ENCODE data around the gene MICAL2. TPM values are rescaled to one million over a fixed set of nuclear protein-coding genes. Genes with fewer than 3 reads are reported as not detected.

MICAL2 gene
- total RNA-seq, 2 experiments from 2014 or later = not detected

- Histone ChIP-seq H3K9me2 (ENCODE audit: insufficient read depth, low read length) (no peaks in the 10 kb centered on the region), H4K20me1 (ENCODE audit: insufficient read depth, low read length) (no peaks in the 10 kb centered on the region), H3K27ac (ENCODE audit: low read depth, low read length, poor library complexity, severe bottlenecking) (no peak overlapping the region), H3K4me2 (ENCODE audit: low read length) (no peak overlapping the region), H2AFZ (ENCODE audit: low read length) (no peak overlapping the region), H3K79me2 (ENCODE audit: insufficient read depth, low read depth, low read length) (no peaks in the 10 kb centered on the region), H3K36me3 (ENCODE audit: insufficient read depth, low read length) (no peaks in the 10 kb centered on the region), H3K9me3 (ENCODE audit: low read length) (no peaks in the 10 kb centered on the region), H3K4me3 (ENCODE audit: low read depth, low read length, poor library complexity, severe bottlenecking) (no peak overlapping the region), H3K4me1 (ENCODE audit: insufficient read depth, low read length, poor library complexity, severe bottlenecking) (no peaks in the 10 kb centered on the region)
- CTCF ChIA-PET (ENCODE audit: unreplicated experiment) = no interaction called here
- intact Hi-C loops (cut with micrococcal nuclease; ENCODE audit: unreplicated experiment) = no loop called here
- POLR2A ChIA-PET = no interaction called here
- no TSS peak for BruUV-seq (replicated peaks)
- DNase-seq (ENCODE audit: low spot score) = no peak
- TF ChIP-seq CTCF (conservative IDR thresholded peaks at IDR 0.05; ENCODE audit: low read length) (no peak), EZH2phosphoT487 (IDR thresholded peaks at IDR 0.05; ENCODE audit: borderline replicate concordance, low read depth, low read length) (no peak)
Observed at GRCh38 chr11:12077535-12078280, 32.7 kb upstream of the MICAL2 start.

- Histone ChIP-seq H3K4me2 (ENCODE audit: low read length) (no peak overlapping the region), H3K9me2 (ENCODE audit: insufficient read depth, low read length) (no peaks in the 10 kb centered on the region), H3K4me1 (ENCODE audit: insufficient read depth, low read length, poor library complexity, severe bottlenecking) (no peaks in the 10 kb centered on the region), H3K9me3 (ENCODE audit: low read length) (no peaks in the 10 kb centered on the region), H3K27ac (ENCODE audit: low read depth, low read length, poor library complexity, severe bottlenecking) (no peak overlapping the region), H3K36me3 (ENCODE audit: insufficient read depth, low read length) (no peaks in the 10 kb centered on the region), H3K4me3 (ENCODE audit: low read depth, low read length, poor library complexity, severe bottlenecking) (no peak overlapping the region), H3K79me2 (ENCODE audit: insufficient read depth, low read depth, low read length) (no peaks in the 10 kb centered on the region), H4K20me1 (ENCODE audit: insufficient read depth, low read length) (no peaks in the 10 kb centered on the region), H2AFZ (ENCODE audit: low read length) (no peak overlapping the region)
- CTCF ChIA-PET (ENCODE audit: unreplicated experiment) = no interaction called here
- intact Hi-C loops (cut with micrococcal nuclease; ENCODE audit: unreplicated experiment) = no loop called here
- DNase-seq (ENCODE audit: low spot score) = no peak
- POLR2A ChIA-PET = no interaction called here
- BruUV-seq (replicated peaks) = no TSS peak
- TF ChIP-seq CTCF (conservative IDR thresholded peaks at IDR 0.05; ENCODE audit: low read length) (no peak), EZH2phosphoT487 (IDR thresholded peaks at IDR 0.05; ENCODE audit: borderline replicate concordance, low read depth, low read length) (no peak)
Observed at GRCh38 chr11:12079726-12080556, 30.4 kb upstream of the MICAL2 start.

- ChIA-PET POLR2A (no interaction called here), CTCF (ENCODE audit: unreplicated experiment) (no interaction called here)
- TF ChIP-seq EZH2phosphoT487 (IDR thresholded peaks at IDR 0.05; ENCODE audit: borderline replicate concordance, low read depth, low read length) (no peak), CTCF (conservative IDR thresholded peaks at IDR 0.05; ENCODE audit: low read length) (peak; percentile 46)
- H3K4me2 ChIP-seq (ENCODE audit: low read length) = no peak overlapping the region
- no peaks in the 10 kb centered on the region for H3K79me2 ChIP-seq (ENCODE audit: insufficient read depth, low read depth, low read length)
- H2AFZ ChIP-seq (ENCODE audit: low read length) = no peak overlapping the region
- no peaks in the 10 kb centered on the region for H3K9me3 ChIP-seq (ENCODE audit: low read length)
- no peak for DNase-seq (ENCODE audit: low spot score)
- no peak overlapping the region for H3K27ac ChIP-seq (ENCODE audit: low read depth, low read length, poor library complexity, severe bottlenecking)
- H3K4me1 ChIP-seq (ENCODE audit: insufficient read depth, low read length, poor library complexity, severe bottlenecking) = no peaks in the 10 kb centered on the region
- H4K20me1 ChIP-seq (ENCODE audit: insufficient read depth, low read length) = no peaks in the 10 kb centered on the region
- no peaks in the 10 kb centered on the region for H3K9me2 ChIP-seq (ENCODE audit: insufficient read depth, low read length)
- no peaks in the 10 kb centered on the region for H3K36me3 ChIP-seq (ENCODE audit: insufficient read depth, low read length)
- no peak overlapping the region for H3K4me3 ChIP-seq (ENCODE audit: low read depth, low read length, poor library complexity, severe bottlenecking)
- intact Hi-C loops (cut with micrococcal nuclease; ENCODE audit: unreplicated experiment) = no loop called here
- no TSS peak for BruUV-seq (replicated peaks)
Observed at GRCh38 chr11:12083380-12083779, 27.0 kb upstream of the MICAL2 start.

Measured in OCI-LY7 (cell line).